GM19193 (cell line): ENCODE data around the gene MTCH2.

Experiments used
- POLR2A ChIP-seq: IDR thresholded peaks from 4 replicates; pipeline ENCODE4 v1.6.1; 2011; ENCODE audit not compliant: insufficient read depth, insufficient read length; ENCODE audit errors: extremely low read depth

Gene MTCH2

DNA sequence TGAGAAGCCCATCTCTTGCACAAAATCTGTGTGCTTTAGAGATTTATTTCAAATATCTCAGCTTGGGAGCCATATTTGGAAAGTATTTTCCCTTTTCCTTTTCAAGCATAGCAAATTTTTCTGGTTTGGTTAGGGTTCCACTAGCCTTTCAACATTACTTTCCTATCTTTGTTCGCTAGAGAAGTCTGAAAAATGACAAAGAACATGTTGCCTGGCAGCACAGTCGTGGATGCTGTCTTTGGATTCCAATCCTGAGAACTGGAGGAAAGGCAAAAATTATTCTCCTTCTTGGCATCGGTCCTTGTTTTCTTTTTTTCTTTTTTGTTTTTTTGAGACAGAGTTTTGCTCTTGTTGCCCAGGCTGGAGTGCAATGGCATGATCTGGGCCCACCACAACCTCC, 6.9 kb upstream of the MTCH2 start:
- no peak for TF ChIP-seq POLR2A

DNA sequence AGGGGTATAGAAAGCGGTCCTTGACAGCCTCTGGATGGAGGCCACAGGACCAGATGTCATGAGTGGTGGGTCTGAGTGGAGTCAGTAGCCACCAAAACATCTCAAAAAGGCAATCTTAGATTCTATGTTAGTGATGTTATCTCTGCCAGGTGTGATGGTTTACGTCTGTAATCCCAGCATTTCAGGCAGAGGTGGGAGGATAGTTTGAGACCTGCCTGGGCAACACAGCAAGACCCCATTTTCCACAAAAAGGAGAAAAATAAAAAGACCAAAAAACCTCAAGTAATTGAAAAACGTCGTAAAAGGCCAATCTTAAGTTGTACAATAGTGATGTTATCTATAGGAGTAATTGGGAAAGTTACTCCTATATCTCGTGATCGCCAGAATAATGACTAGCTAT, 3.7 kb upstream of the MTCH2 start:
- TF ChIP-seq POLR2A: no peak

DNA sequence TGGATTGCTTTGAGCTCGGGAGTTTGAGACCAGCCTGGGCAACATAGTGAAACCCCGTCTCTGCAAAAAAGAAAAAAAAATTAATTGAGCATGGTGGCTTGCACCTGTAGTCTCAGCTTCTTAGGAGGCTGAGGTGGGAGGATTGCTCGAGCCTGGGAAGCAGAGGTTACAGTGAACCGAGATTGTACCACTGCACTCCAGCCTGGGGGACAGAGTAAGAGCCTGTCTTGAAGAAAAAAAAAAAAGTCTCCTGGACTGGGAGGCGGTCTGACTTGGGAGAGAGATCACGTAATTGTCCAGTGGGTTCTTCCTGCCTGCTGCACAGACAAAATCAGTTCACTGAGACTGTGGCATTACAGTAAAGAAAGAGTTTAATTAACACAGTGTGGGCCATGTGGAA, 3.1 kb upstream of the MTCH2 start:
- TF ChIP-seq POLR2A: no peak

DNA sequence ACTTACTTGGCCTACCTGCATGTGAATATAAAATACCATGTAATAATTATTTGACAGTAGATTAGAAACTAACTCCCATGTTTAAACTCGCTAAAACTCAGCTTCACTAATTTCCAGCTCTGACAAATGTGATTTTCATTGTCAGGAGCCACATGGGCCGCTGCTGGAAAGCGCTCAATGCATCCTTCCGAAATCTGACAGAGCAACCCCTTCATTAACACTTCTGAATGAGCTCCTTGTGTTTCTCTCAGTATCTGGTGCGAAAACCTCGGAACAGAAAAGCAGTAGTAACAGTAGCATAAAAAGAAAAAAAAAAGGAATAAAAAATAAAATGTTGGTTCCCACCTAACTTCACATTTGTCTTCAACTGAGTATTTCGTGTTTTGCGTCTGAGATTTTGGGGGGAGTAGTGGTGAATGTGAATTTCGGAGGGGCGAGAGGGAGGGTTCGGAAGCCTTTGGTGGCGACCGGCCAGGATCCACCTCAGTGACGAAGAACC, 710 bp downstream of the MTCH2 start:
- no peak for TF ChIP-seq POLR2A

- no peak for TF ChIP-seq POLR2A
These were observed 10.9 kb downstream of the MTCH2 start for GRCh38 chr11:47631473-47631872.

GRCh38 chr11:47628026-47628425, 14.3 kb downstream of the MTCH2 start:
- TF ChIP-seq POLR2A: no peak

DNA sequence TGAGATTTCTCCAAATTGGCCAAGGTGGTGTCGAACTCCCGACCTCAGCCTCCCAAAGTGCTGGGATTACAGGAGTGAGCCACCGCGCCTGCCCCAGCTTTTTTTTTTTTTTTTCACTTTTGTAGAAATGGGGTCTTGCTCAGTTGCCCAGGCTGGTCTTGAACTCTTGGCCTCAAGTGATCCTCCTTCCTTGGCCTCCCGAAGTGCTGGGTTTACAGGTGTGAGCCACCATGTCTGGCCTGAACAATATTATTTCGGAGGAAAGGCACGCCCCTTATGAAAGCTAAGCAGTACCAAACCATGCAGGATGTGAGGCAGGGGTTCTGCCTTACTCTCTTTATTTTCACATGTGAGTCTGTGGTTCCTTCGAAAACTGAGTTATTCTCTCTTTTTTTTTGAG, 16.1 kb downstream of the MTCH2 start:
- TF ChIP-seq POLR2A: no peak

- no peak for TF ChIP-seq POLR2A
These were observed 21.5 kb downstream of the MTCH2 start for GRCh38 chr11:47620836-47621378.

GRCh38 chr11:47617417-47617809, 24.9 kb downstream of the MTCH2 start:
- no peak for TF ChIP-seq POLR2A

DNA sequence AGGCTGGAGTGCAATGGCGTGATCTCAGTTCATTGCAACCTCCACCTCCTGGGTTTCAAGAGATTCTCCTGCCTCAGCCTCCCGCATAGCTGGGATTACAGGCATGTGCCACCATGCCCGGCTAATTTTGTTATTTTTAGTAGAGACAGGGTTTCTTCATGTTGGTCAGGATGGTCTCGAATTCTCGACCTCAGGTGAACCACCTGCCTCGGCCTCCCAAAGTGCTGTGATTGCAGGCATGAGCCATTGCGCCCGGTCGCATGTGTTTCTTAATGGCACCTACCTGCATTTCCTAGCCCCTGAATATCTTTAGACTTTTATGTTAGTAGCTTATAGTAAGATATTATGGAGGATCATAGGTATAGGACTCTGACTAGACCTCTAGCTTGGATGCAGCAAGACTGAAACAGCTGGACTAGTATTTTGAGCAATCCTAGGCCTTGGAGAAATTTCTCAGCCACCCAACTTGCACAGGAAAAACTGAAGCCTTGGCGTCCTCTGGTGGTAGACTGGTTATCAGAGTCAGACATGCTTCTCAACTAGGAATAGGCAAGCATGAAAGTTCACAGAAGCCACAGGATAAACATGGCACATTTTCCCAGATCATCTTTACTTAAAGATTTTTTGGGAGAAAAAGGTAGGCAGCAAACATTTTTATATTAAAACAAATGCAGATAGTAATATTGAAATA, 25.5 kb downstream of the MTCH2 start:
- no peak for TF ChIP-seq POLR2A

- TF ChIP-seq POLR2A: no peak
These were observed 27.1 kb downstream of the MTCH2 start for GRCh38 chr11:47615249-47615648.

DNA sequence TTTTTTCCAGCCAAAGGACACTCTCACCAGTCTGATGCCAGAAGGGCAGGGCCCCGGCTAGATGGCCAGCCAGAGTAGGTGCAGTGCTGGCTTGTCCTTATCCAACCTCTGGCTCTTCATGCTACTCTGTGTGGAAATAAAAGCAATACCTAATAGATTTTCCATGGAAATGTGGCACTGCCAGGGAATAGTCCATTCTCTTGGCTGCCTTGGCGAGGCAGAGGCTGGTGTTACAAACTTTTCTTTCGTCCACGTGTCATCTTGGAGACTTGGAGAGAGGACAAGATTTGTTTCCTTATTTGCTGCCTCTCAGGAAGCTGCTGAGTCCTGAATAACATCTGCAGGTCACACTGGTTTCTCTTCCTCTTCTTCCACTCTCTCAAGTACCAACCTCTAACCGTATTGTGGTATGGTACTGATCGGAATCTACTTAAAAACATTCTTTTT, 31.0 kb downstream of the MTCH2 start:
- no peak for TF ChIP-seq POLR2A

- no peak for TF ChIP-seq POLR2A
These were observed 32.7 kb downstream of the MTCH2 start for GRCh38 chr11:47609675-47610074.

DNA sequence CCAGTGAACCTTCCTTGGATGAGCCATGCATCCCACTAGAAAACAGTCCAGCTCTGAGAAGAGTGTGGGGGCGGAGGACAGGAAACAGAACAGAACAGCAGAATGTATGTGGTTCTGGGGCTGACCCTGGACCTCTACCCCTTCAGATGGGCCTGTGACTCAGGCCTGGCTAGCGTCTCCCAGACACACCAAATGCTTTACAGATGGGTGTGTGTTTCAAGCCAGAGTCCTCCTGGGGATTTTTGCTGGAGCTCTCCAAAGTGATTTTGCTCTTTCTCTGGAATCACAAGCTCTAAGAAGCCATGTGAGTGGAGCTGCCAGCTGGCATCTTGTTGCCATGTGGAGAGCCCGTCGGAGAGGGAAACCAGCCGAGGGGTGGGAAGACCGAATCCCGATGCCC, 35.0 kb downstream of the MTCH2 start:
- no peak for TF ChIP-seq POLR2A

GRCh38 chr11:47606731-47607130, 35.6 kb downstream of the MTCH2 start:
- no peak for TF ChIP-seq POLR2A

GRCh38 chr11:47605921-47606320, 36.4 kb downstream of the MTCH2 start:
- no peak for TF ChIP-seq POLR2A
